ENCODE measurements around the gene TEN1.
"Not testable (repeated sequence)": the region's sequence is repeated elsewhere in the genome, so short reads cannot be mapped to it uniquely, and the experiment has no call there.

The TEN1 gene

GRCh38 chr17:76027159-76027839 lies 48.3 kb downstream of the TEN1 start, which contains the start of gene EVPL:
Gene EVPL (minus strand): TSS chr17:76027306. CDS start chr17:76027198, 108 bp downstream.
- DNase-seq (ENCODE audit: low spot score): no peak

GRCh38 chr17:76032073-76032779 lies 53.2 kb downstream of the TEN1 start:
- no peak for DNase-seq (ENCODE audit: low spot score)

- DNase-seq (ENCODE audit: low spot score): no peak
Observed at GRCh38 chr17:76032780-76033108, 53.7 kb downstream of the TEN1 start.

- DNase-seq (ENCODE audit: low spot score): no peak
Observed at GRCh38 chr17:76033139-76033538, 54.1 kb downstream of the TEN1 start.

- no peak for DNase-seq (ENCODE audit: low spot score)
Observed at GRCh38 chr17:76034428-76035350, 55.6 kb downstream of the TEN1 start.

GRCh38 chr17:76036497-76037261 lies 57.6 kb downstream of the TEN1 start:
- no peak for DNase-seq (ENCODE audit: low spot score)

GRCh38 chr17:76038050-76038449 lies 59.0 kb downstream of the TEN1 start:
- DNase-seq (ENCODE audit: low spot score): no peak

- no peak for DNase-seq (ENCODE audit: low spot score)
Observed at GRCh38 chr17:76039121-76039520, 60.1 kb downstream of the TEN1 start.

- DNase-seq (ENCODE audit: low spot score): no peak
Observed at GRCh38 chr17:76040376-76040775, 61.3 kb downstream of the TEN1 start.

- not testable (repeated sequence) for DNase-seq (ENCODE audit: low spot score)
Observed at GRCh38 chr17:76042868-76043267, 63.8 kb downstream of the TEN1 start.

- not testable (repeated sequence) for DNase-seq (ENCODE audit: low spot score)
Observed at GRCh38 chr17:76044475-76045007, 65.5 kb downstream of the TEN1 start.

- no peak for DNase-seq (ENCODE audit: low spot score)
Observed at GRCh38 chr17:76046064-76046463, 67.0 kb downstream of the TEN1 start.

GRCh38 chr17:76048025-76048605 lies 69.1 kb downstream of the TEN1 start:
- no peak for DNase-seq (ENCODE audit: low spot score)

- DNase-seq (ENCODE audit: low spot score): no peak
Observed at GRCh38 chr17:76048711-76049110, 69.7 kb downstream of the TEN1 start.

- no peak for DNase-seq (ENCODE audit: low spot score)
Observed at GRCh38 chr17:76049239-76049638, 70.2 kb downstream of the TEN1 start.

- no peak for DNase-seq (ENCODE audit: low spot score)
Observed at GRCh38 chr17:76049836-76050537, 70.9 kb downstream of the TEN1 start.

All from AG08396 (cell line).